Activated T-cell treated with anti-CD3 and anti-CD28 coated beads, Interleukin-2, amount 50 U/mL, for 4 hours (primary cell): ENCODE data around the gene NPAS2. TPM values are rescaled to one million over a fixed set of nuclear protein-coding genes. Genes with fewer than 3 reads are reported as not detected.
A peak's percentile ranks its signal among the peaks of the same experiment; 100 is the strongest.

ENCODE experiments used
- ATAC-seq, 2 donors: fragments of 200-7000 bp; cut with Tn5 transposase; one replicate each; pipeline ENCODE4 v1.10.0; 2021
- DNase-seq: peaks from one replicate; pipeline ENCODE4 v3.0.0-alpha.2; 2020
- H3K27me3 Mint-ChIP-seq: one replicate; pipeline ENCODE4 v1.8.0; 2021; ENCODE audit warnings: low read depth, mixed read lengths
- H3K36me3 Mint-ChIP-seq: one replicate; pipeline ENCODE4 v1.8.0; 2022; ENCODE audit warnings: mixed read lengths; ENCODE audit not compliant: insufficient read depth
- H3K4me1 Mint-ChIP-seq: one replicate; pipeline ENCODE4 v1.8.0; 2021; ENCODE audit warnings: low read depth, mixed read lengths
- H3K4me3 Mint-ChIP-seq: one replicate; pipeline ENCODE4 v1.8.0; 2021; ENCODE audit warnings: mild to moderate bottlenecking, moderate library complexity, mixed read lengths
- H3K9me3 Mint-ChIP-seq: one replicate; pipeline ENCODE4 v1.8.0; 2021; ENCODE audit warnings: mixed read lengths
- total RNA-seq, 3 donors: library from RNA; stranded (reverse); gene quantifications; one replicate each; pipeline ENCODE4 v1.2.1, GENCODE V29; 2021

The NPAS2 gene
- total RNA-seq, 3 donors from 2014 or later = 4.8 to 14.6 (median 10.4) TPM

DNA sequence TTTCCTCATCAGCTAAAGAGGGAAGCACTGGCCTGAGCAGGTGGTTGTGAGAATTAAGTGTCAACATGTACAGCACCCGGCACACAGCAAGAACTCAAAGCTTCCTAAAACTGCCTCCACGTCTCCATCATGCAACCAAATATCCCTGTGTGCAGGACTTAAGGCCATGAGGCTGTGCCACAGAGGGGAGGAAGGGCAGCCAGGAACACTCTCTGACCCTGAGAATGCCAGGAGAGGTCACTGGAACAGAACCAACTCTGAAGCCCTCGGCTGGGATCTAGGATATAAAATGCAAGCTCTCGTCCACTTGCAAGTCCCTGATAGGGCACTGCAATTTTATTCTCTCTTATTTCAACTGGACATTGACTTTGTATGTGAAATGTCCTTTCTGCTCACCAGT lies 12.2 kb upstream of the NPAS2 start:
- H3K27me3 Mint-ChIP-seq = peaks cover 3% of the 10 kb centered on the region
- H3K9me3 Mint-ChIP-seq = no peaks in the 10 kb centered on the region
- DNase-seq = no peak
- H3K4me1 Mint-ChIP-seq = peaks cover 10% of the 10 kb centered on the region
- no peak for ATAC-seq
- no peak overlapping the region for H3K4me3 Mint-ChIP-seq
- H3K36me3 Mint-ChIP-seq = no peaks in the 10 kb centered on the region

DNA sequence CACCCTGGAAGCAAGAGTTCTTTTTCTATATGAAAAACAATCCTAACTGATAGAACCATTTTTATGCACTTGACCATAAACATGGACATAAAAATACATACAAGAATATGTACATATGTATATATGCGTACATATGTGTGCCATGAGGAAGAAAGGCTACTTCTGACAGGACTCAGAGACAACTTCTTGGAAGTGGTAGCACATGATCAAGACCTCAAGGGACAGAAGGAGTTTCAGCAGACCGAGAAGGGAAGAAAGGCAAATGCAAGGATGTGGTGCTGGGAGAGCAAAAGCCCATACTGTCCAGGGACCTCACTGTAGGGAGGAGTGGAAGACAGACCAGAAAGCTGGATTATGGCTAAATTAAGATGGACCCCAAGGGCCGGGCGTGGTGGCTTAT lies 11.4 kb upstream of the NPAS2 start:
- Mint-ChIP-seq H3K36me3 (no peaks in the 10 kb centered on the region), H3K4me1 (peaks cover 15% of the 10 kb centered on the region), H3K27me3 (peaks cover 3% of the 10 kb centered on the region), H3K4me3 (no peak overlapping the region), H3K9me3 (no peaks in the 10 kb centered on the region)
- DNase-seq = no peak
- ATAC-seq = no peak

DNA sequence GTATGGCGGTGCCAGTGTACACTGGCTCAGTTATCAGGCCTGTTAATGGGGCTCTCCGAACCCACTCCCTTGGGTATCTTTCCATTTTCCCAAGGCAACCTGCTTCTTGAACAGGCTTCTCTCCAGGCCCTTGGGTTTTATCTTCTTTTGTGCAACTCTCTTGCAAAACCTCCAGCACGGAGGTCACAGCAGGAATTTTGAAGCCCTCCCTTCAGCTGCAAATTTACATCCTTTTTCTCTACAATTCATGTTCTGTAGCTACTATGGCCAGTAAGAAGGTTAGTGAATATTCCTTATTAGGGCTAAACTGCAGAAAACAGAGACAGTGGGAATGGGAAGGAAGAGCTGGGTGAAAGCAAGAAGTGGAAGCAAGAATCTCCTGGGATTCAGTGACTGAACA lies 10.4 kb upstream of the NPAS2 start:
- no peaks in the 10 kb centered on the region for H3K9me3 Mint-ChIP-seq
- DNase-seq (no peak), ATAC-seq (no peak)
- peaks cover 3% of the 10 kb centered on the region for H3K27me3 Mint-ChIP-seq
- H3K36me3 Mint-ChIP-seq = no peaks in the 10 kb centered on the region
- H3K4me1 Mint-ChIP-seq = peaks cover 24% of the 10 kb centered on the region
- no peak overlapping the region for H3K4me3 Mint-ChIP-seq

DNA sequence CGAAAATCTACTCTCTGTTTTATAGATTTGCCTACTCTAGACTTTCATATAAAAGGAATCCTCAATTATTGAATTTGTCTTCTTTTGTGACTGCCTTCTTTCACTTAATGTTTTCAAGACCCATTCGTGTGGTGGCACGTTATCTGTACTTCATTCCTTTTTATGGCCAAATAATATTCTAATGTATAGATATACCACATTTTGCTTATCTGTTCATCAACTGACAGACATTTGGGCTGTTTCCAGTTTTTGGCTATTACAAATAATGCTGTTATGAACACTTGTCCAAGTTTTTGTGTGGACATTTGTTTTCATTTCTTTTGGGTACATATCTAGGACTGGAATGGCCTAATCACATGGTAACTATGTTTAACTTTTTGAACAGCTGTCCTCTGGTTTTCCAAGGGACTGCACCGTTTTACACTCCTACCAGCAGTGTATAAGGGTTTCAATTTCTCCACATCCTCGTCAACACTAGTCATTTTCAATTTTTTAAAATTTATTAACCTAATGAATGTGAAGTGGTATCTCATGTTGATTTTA lies 9.3 kb upstream of the NPAS2 start:
- ATAC-seq = no peak
- Mint-ChIP-seq H3K36me3 (no peaks in the 10 kb centered on the region), H3K9me3 (no peaks in the 10 kb centered on the region)

DNA sequence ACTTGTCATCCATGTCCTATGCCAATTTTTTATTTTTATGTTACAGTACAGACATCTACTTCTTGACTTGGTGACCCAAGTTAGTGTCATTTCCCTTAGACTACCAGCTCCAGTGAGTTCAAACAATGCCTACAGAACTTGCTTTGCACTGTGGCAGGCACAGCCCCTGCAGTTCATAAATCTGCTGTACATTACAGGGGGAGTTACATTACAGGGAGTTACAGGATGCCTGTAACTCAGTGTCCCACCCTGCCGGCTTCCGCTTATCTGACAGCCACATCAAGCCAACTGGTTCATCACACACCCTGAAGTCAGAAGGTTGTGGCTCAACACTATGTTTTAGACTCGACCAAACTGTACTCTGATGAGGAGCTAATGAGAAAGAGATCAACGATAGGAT lies 7.8 kb upstream of the NPAS2 start:
- no peaks in the 10 kb centered on the region for H3K9me3 Mint-ChIP-seq
- peaks cover 2% of the 10 kb centered on the region for H3K27me3 Mint-ChIP-seq
- H3K36me3 Mint-ChIP-seq = no peaks in the 10 kb centered on the region
- ATAC-seq (no peak), DNase-seq (no peak)
- H3K4me3 Mint-ChIP-seq = peak overlapping the region; percentile 4
- H3K4me1 Mint-ChIP-seq = peaks cover 28% of the 10 kb centered on the region

More for the DNA sequence above, 9.3 kb upstream of the NPAS2 start:
- Mint-ChIP-seq H3K4me1 (peaks cover 26% of the 10 kb centered on the region), H3K4me3 (no peak overlapping the region), H3K27me3 (peaks cover 3% of the 10 kb centered on the region)
- DNase-seq = no peak

DNA sequence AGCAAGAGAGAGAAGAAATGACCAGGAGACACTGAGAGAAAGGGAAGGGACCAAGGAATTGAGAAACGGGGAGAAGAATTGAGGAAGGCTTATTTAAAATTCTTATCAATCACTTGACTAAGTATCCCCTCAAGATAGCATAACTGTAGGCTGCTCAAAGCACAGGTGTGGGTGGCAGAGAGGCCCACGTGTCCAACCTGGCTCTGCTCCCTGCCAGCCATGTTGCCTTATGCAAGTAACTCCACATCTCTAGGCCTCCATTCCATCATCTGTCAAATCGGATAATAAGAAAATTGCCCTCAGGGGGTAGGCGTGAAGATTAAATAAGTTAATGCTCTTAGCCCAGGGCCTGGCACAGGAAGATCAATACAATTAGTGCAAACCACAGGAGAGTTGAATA lies 7.4 kb upstream of the NPAS2 start:
- peaks cover 28% of the 10 kb centered on the region for H3K4me1 Mint-ChIP-seq
- ATAC-seq (no peak), DNase-seq (no peak)
- H3K9me3 Mint-ChIP-seq = no peaks in the 10 kb centered on the region
- no peaks in the 10 kb centered on the region for H3K36me3 Mint-ChIP-seq
- peak overlapping the region; percentile 4 for H3K4me3 Mint-ChIP-seq
- H3K27me3 Mint-ChIP-seq = peaks cover 2% of the 10 kb centered on the region

DNA sequence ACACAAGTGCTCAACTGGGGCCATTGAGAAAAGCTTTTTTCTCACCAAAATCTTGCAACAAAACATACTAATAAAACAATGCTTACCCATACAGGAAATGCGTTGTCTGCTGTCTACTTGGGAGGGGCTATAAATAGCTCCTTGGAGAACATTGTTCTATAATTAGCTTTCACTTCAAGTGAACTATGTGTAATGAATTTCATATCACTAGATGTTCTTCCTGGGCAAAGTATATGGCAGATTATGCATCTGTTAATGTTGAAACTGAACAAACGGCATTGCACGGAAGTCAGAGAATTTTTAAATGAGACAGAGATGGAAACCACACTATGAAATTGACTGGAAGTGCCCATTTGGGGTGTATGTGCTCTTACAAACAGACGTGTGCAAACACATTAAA lies 6.4 kb upstream of the NPAS2 start:
- DNase-seq (no peak), ATAC-seq (peak; percentile 79 to 86)
- peaks cover 12% of the 10 kb centered on the region for H3K27me3 Mint-ChIP-seq
- H3K36me3 Mint-ChIP-seq = no peaks in the 10 kb centered on the region
- no peak overlapping the region for H3K4me3 Mint-ChIP-seq
- peaks cover 33% of the 10 kb centered on the region for H3K4me1 Mint-ChIP-seq
- no peaks in the 10 kb centered on the region for H3K9me3 Mint-ChIP-seq

DNA sequence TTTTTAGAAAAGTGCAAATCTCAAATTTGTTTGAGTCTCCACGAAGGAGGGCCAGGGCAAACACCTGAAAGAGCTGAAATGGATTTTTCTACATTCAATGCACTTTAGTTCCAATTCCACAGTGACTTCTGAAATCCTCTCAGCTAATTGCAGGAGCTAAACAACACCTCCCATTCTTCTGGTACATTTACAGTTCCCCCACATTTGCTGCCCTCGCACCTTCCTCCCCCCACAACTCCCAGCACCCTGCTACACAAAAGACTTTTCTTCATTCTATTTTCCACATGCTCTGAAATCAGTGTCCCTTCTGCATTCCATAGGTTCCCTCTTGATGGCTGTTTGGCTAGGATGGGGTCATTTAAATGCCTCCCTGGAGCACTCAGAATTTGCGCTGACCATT lies 5.9 kb upstream of the NPAS2 start:
- ATAC-seq (no peak), DNase-seq (no peak)
- Mint-ChIP-seq H3K36me3 (no peaks in the 10 kb centered on the region), H3K9me3 (no peaks in the 10 kb centered on the region), H3K27me3 (peaks cover 15% of the 10 kb centered on the region), H3K4me3 (no peak overlapping the region), H3K4me1 (peaks cover 33% of the 10 kb centered on the region)

DNA sequence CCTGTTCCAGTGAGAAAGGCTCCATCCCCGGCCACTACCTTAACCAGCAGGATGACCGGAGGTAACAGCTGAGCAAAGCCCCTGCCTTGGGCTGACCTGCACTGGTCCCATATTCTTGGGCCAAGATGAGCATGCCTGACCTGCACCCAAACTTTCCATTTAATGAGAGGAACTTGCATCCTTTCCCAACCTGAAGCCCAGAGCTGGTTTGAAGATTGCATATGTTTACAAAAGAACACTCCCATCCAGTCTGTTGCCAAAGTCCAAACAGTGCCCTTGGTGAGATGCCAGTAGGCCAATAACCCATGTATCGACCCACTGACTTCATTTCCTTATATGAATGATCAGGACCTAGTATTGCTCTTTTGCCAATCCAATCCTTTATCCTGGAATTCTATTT lies 5.5 kb upstream of the NPAS2 start:
- Mint-ChIP-seq H3K36me3 (no peaks in the 10 kb centered on the region), H3K27me3 (peaks cover 15% of the 10 kb centered on the region), H3K4me3 (no peak overlapping the region), H3K4me1 (peaks cover 33% of the 10 kb centered on the region), H3K9me3 (no peaks in the 10 kb centered on the region)
- DNase-seq (no peak), ATAC-seq (no peak)

DNA sequence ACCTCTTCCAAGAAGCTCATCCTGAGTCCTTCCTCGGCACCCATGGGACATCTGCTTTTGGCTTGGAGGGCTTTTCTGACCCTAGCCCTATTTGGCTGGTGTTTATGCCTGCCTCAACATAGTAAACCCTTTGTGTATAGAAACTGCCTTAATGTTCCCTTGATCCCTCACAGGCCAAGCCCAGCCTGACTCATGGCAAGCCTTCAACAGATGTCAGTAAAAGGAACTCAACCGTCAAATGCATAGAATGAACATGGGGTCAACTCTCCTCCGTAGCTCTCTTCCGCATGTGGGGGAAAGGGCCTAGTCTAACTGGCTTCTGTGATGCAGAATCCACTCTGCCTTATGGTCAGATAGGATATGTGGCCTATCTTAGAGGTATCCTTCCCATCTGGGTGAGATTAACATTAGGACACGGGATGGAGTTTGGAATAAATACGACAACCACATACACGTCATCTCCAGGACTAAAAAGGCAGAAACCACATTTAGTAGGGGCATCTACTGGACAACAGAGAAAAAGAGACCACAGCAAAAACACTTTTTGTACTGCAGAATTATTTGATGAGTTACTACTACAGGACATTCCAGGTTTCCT lies 2.5 kb upstream of the NPAS2 start:
- DNase-seq (no peak), ATAC-seq (no peak)
- H3K27me3 Mint-ChIP-seq = peaks cover 25% of the 10 kb centered on the region
- no peaks in the 10 kb centered on the region for H3K9me3 Mint-ChIP-seq
- H3K4me1 Mint-ChIP-seq = peaks cover 34% of the 10 kb centered on the region
- no peaks in the 10 kb centered on the region for H3K36me3 Mint-ChIP-seq
- H3K4me3 Mint-ChIP-seq = peak overlapping the region; percentile 3

DNA sequence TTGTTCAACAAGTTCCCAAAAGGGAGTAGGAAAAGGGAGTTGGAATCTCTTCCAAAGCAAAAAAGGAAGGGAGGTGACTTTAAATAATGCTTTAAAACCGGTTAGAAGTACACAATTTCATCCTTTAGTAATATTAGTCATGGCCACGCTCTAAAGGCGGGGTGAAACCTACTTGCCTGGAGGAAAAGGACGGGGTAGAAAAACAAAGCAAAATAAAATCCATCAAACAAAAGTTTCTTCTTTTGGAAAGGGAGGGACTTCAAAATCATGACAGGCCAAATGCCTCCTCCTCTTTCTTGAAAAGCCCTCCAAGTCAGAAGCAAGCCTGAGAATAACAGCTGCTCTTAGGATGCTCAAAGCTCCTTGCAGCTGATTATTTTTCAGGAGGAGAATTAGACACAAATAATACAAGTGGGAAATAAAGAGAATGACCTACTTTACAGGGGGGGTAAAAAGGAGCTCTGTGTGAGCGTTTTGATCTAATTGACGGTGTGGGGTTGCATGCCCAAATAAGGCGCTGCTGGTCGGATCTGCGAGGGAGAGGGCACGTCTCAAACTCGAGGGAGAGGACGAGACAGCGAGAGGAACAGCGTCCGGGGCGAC lies 1.8 kb upstream of the NPAS2 start:
- Mint-ChIP-seq H3K36me3 (no peaks in the 10 kb centered on the region), H3K4me1 (peaks cover 31% of the 10 kb centered on the region), H3K9me3 (no peaks in the 10 kb centered on the region), H3K27me3 (peaks cover 25% of the 10 kb centered on the region), H3K4me3 (peak overlapping the region; percentile 67)
- ATAC-seq = peak in 1 of 2 donors; percentile 19
- DNase-seq = peak; percentile 12

DNA sequence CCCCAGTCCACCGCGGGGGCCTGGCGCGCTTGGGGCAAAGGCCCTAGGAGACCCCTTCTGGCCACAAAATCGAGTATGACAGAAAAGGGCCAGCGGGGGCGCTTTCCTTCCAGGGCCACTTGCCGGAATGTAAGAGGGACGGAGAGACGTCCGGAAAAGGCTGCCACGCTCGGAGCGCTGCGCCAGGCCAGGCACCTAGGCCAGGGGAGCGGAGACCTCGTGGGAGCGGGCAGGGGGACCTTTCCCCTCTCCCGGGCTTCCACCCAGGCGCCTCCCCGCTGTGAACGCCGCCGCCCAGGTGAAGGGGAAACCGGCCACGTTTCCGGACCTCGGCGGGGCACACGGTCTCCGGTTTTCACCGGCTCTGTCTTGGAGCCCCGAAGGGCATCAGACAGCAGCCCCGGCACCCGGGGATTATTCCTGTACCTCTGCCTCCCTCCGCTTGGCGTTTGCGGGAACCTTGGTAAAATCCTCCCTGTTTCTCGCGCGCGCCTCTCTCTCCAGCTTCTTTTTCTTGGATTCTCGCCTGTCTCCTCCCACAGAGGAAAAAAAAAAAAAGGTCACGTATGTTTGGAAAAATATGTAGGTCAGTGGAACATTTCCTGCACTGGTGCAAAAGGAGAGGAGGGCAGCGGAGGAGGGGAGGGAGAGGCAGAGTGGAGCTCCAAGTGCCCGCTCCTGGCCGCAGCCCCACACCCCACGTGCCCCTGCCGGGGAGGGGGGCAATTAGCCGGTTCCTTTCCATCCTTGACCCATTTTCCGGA lies 1.2 kb upstream of the NPAS2 start:
- peak; percentile 18 for DNase-seq
- Mint-ChIP-seq H3K9me3 (no peaks in the 10 kb centered on the region), H3K4me1 (peaks cover 24% of the 10 kb centered on the region), H3K4me3 (peak overlapping the region; percentile 67), H3K36me3 (no peaks in the 10 kb centered on the region), H3K27me3 (peaks cover 29% of the 10 kb centered on the region)
- ATAC-seq = peak; percentile 17 to 22

DNA sequence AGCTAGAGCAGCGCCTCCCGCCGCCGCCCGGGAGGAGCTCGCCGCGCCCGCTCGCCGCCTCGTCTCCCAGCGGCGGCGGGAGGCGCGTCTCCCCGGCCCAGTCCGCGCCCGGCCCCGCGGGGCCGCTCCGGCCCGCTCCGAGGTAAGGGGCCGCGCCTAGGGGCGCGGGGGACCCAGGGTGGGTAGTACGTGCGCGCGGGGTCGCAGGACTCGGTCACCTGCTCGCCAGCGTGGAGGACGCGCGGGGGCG lies 259 bp downstream of the NPAS2 start:
- DNase-seq (no peak), ATAC-seq (no peak)
- Mint-ChIP-seq H3K27me3 (peaks cover 30% of the 10 kb centered on the region), H3K4me1 (peaks cover 15% of the 10 kb centered on the region), H3K36me3 (no peaks in the 10 kb centered on the region), H3K4me3 (no peak overlapping the region), H3K9me3 (no peaks in the 10 kb centered on the region)

DNA sequence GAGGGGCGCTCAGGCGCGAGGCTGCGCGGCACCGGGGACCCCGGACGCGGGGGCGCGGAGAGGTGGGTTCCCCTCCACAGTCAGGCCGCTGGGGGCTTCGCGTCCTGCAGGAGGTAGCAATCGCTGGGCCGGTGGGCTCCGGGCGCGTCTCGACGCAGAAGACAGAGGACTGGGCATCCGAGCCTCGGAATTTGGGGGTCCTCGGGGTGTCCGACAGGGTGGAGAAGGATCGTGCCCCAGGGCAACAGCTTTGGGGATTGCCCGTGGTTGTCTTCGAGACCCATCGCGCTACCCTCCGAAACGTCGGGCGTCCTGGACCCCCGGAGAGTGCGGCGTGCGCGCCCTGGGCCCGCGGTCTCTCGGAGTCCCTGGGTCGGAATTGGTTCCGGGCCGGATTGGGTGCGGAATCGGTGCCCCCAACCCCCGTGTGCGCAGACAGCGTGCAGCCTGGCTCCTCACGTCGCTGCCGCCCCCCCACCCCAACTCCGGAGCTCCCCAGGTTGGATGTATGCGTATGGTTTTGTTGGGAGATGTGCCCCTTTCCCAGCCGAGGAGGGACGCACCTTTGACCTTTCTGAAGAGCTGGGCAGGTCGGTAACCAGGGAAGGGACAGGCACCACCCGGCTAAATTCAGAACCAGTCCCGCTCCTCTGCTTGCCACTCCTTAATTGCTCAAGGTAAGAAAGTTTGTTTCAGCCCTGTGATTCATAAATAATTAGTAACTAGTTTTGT lies 750 bp downstream of the NPAS2 start:
- Mint-ChIP-seq H3K27me3 (peaks cover 34% of the 10 kb centered on the region), H3K36me3 (no peaks in the 10 kb centered on the region), H3K4me3 (peak overlapping the region; percentile 69), H3K4me1 (peaks cover 15% of the 10 kb centered on the region), H3K9me3 (no peaks in the 10 kb centered on the region)
- DNase-seq (peak; percentile 11), ATAC-seq (peak; percentile 34 to 36)
